ENCODE data around the gene SEPTIN10. TPM values are rescaled to one million over a fixed set of nuclear protein-coding genes. Genes with fewer than 3 reads are reported as not detected.
A peak's percentile ranks its signal among the peaks of the same experiment; 100 is the strongest.

Gene SEPTIN10
- total RNA-seq, 4 donors from 2014 or later, result 39.6 to 151 (median 106) TPM

GRCh38 chr2:109613081-109613921 lies 465 bp downstream of the SEPTIN10 start:
- intact Hi-C loops (cut with DNase I; ENCODE audit: low total_unique reads) (loop anchor here (5.0 kb wide), 1 partner anchor 79 kb away; no protein-coding TSS in a partner anchor), in situ Hi-C loops (cut with MboI; ENCODE audit: low pct_ligation_motif_present in 1 of 4, low pct_unique_long_range_greater_than_20kb in 1 of 4, low sequenced_read_pairs in 3 of 4) (no loop called here)
- Histone ChIP-seq H3K36me3 (no peaks in the 10 kb centered on the region), H3K27ac (peak overlapping the region; percentile 98 to 99 (median 98)), H3K9me3 (no peaks in the 10 kb centered on the region), H3K4me3 (peak overlapping the region; percentile 44 to 82 (median 70)), H3K4me1 (peaks cover 14 to 62% (median 39%) of the 10 kb centered on the region in 4 donors), H3K27me3 (no peaks in the 10 kb centered on the region)
- peak; percentile 63 for DNase-seq
- TF ChIP-seq POLR2A (IDR thresholded peaks at IDR 0.05) (no peak), POLR2AphosphoS5 (IDR thresholded peaks at IDR 0.05) (peak in 1 of 3 donors; percentile 77), EP300 (IDR thresholded peaks at IDR 0.05; ENCODE audit: low read depth) (no peak)
- TF ChIP-seq, protein P1, sequence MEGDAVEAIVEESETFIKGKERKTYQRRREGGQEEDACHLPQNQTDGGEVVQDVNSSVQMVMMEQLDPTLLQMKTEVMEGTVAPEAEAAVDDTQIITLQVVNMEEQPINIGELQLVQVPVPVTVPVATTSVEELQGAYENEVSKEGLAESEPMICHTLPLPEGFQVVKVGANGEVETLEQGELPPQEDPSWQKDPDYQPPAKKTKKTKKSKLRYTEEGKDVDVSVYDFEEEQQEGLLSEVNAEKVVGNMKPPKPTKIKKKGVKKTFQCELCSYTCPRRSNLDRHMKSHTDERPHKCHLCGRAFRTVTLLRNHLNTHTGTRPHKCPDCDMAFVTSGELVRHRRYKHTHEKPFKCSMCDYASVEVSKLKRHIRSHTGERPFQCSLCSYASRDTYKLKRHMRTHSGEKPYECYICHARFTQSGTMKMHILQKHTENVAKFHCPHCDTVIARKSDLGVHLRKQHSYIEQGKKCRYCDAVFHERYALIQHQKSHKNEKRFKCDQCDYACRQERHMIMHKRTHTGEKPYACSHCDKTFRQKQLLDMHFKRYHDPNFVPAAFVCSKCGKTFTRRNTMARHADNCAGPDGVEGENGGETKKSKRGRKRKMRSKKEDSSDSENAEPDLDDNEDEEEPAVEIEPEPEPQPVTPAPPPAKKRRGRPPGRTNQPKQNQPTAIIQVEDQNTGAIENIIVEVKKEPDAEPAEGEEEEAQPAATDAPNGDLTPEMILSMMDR (IDR thresholded peaks at IDR 0.05), result no peak
- WGBS, 2 donors (ENCODE audit: low coverage in 1 of 2), result 1 to 9% methylated on average over 15 to 55 of the region's 82 CpGs

- in situ Hi-C loops (cut with MboI; ENCODE audit: low pct_ligation_motif_present in 1 of 4, low pct_unique_long_range_greater_than_20kb in 1 of 4, low sequenced_read_pairs in 3 of 4), result no loop called here
- H3K4me1 ChIP-seq, result peaks cover 11 to 51% (median 28%) of the 10 kb centered on the region in 4 donors
- DNase-seq, result no peak
Measured at GRCh38 chr2:109611467-109612095, 2.2 kb downstream of the SEPTIN10 start.

DNA sequence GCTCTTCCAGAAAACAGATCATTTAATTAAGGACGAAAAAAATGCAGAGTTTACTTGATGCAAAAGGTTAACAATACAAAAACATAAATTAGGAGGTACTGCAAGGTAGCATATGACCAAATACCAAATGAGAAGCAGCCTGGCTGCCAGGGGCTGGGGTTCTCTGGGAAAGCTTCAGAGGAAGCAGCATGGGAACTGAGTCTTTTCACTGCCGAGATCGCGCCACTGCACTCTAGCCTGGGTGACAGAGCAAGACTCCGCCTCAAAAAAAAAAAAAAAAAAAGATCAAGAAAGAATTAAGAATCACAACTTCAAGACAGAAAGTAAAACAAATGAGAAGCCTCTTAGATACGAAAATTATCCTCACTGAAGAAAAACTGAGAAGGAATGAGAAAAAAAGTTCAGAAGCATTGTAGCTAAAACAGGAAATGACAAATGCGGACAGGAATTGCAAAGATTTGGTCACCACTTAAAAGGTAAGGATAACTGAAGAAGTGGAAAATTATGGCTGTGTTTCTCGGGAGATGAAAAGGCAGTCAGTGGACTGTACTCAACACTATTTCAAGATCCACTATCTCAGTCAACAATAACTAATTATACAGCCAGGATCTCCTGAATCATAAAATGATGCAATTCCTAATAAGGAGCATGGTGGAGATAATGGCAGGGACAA lies 4.3 kb downstream of the SEPTIN10 start:
- WGBS, 2 donors (ENCODE audit: low coverage in 1 of 2), result 32 to 57% methylated on average over 8 of the region's 8 CpGs
- Histone ChIP-seq H3K27ac (peak overlapping the region; percentile 39 to 99 (median 98)), H3K27me3 (no peaks in the 10 kb centered on the region), H3K4me1 (peaks cover 11 to 43% (median 16%) of the 10 kb centered on the region in 4 donors), H3K4me3 (no peak overlapping the region), H3K9me3 (no peaks in the 10 kb centered on the region), H3K36me3 (no peaks in the 10 kb centered on the region)
- TF ChIP-seq POLR2AphosphoS5 (IDR thresholded peaks at IDR 0.05) (peak in 1 of 3 donors; percentile 6), POLR2A (IDR thresholded peaks at IDR 0.05) (no peak), EP300 (IDR thresholded peaks at IDR 0.05; ENCODE audit: low read depth) (no peak)
- no peak for DNase-seq
- intact Hi-C loops (cut with DNase I; ENCODE audit: low total_unique reads), result loop anchor here (5.0 kb wide), 1 partner anchor 83 kb away; no protein-coding TSS in a partner anchor
- in situ Hi-C loops (cut with MboI; ENCODE audit: low pct_ligation_motif_present in 1 of 4, low pct_unique_long_range_greater_than_20kb in 1 of 4, low sequenced_read_pairs in 3 of 4), result no loop called here

More at GRCh38 chr2:109611467-109612095, 2.2 kb downstream of the SEPTIN10 start:
- H3K27me3 ChIP-seq, result no peaks in the 10 kb centered on the region
- 70 to 72% methylated on average over 4 to 5 of the region's 5 CpGs for WGBS, 2 donors (ENCODE audit: low coverage in 1 of 2)
- no peaks in the 10 kb centered on the region for H3K36me3 ChIP-seq
- TF ChIP-seq, protein P1 (IDR thresholded peaks at IDR 0.05), result peak in 1 of 5 experiments; percentile 14
- no peak for TF ChIP-seq POLR2AphosphoS5 (IDR thresholded peaks at IDR 0.05)
- TF ChIP-seq POLR2A (IDR thresholded peaks at IDR 0.05), result no peak
- TF ChIP-seq EP300 (IDR thresholded peaks at IDR 0.05; ENCODE audit: low read depth), result no peak
- peak overlapping the region; percentile 98 to 99 (median 98) for H3K27ac ChIP-seq
- no peaks in the 10 kb centered on the region for H3K9me3 ChIP-seq
- intact Hi-C loops (cut with DNase I; ENCODE audit: low total_unique reads), result loop anchor here (5.0 kb wide), 1 partner anchor 81 kb away; no protein-coding TSS in a partner anchor
- no peak overlapping the region for H3K4me3 ChIP-seq

- H3K4me1 ChIP-seq, result peaks cover 11 to 40% (median 16%) of the 10 kb centered on the region in 4 donors
- H3K27ac ChIP-seq, result no peak overlapping the region
- intact Hi-C loops (cut with DNase I; ENCODE audit: low total_unique reads) (no loop called here), in situ Hi-C loops (cut with MboI; ENCODE audit: low pct_ligation_motif_present in 1 of 4, low pct_unique_long_range_greater_than_20kb in 1 of 4, low sequenced_read_pairs in 3 of 4) (no loop called here)
- H3K27me3 ChIP-seq, result no peaks in the 10 kb centered on the region
- H3K4me3 ChIP-seq, result no peak overlapping the region
- TF ChIP-seq POLR2AphosphoS5 (IDR thresholded peaks at IDR 0.05) (no peak), EP300 (IDR thresholded peaks at IDR 0.05; ENCODE audit: low read depth) (no peak), POLR2A (IDR thresholded peaks at IDR 0.05) (no peak)
- TF ChIP-seq, protein P1 (IDR thresholded peaks at IDR 0.05), result no peak
- 47 to 79% methylated on average over 2 of the region's 2 CpGs for WGBS, 2 donors (ENCODE audit: low coverage in 1 of 2)
- no peaks in the 10 kb centered on the region for H3K9me3 ChIP-seq
- no peak for DNase-seq
- H3K36me3 ChIP-seq, result no peaks in the 10 kb centered on the region
Measured at GRCh38 chr2:109607766-109608165, 6.0 kb downstream of the SEPTIN10 start.
